Measurements from ENCODE around the gene SLC4A2. TPM values are rescaled to one million over a fixed set of nuclear protein-coding genes. Genes with fewer than 3 reads are reported as not detected.

Gene SLC4A2
- total RNA-seq, 1 experiment from 2014 or later = 105 TPM

DNA sequence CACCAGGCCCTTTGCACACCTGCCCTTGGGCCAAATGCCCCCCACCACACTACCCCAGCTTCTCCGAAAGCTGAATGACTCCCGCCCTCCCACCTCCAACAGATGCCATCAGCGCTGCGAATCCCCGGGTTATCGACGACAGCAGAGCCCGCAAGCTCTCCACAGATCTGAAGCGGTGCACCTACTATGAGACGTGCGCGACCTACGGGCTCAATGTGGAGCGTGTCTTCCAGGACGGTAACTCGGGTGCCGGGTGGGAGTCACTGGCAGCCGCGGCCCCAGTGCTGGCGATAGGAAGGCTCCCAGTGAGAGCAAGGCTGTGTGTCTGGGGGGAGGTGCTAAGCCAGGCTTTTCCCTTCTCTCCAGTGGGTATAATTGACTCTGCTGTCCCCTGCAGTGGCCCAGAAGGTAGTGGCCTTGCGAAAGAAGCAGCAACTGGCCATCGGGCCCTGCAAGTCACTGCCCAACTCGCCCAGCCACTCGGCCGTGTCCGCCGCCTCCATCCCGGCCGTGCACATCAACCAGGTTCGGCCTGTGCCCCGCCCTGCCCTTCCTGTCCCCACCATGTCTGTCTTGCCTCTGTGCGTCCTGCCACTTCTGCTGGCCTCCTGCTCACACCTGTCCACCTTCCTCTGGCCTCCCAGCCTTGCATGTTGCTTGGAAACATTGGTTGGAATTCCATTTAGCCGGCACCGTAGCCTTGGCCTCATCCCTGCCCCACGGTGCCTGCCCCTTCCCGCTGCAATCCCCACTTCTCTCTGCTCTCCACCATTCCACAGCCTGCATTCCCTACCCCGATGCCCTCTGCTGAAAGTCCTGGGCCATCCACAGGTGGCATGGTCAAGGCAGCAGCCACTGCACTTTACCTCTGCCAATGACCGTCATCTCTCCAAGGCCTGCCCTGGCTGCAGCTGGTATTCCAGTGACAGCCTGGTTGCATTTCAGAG lies 59.0 kb downstream of the SLC4A2 start:
- no peak for DNase-seq
- Histone ChIP-seq H3K4me3 (ENCODE audit: insufficient read depth, low read depth, low read length) (no peak overlapping the region), H3K27me3 (ENCODE audit: control insufficient read depth, insufficient read depth, low read length) (peaks cover 3% of the 10 kb centered on the region; the same call in 1 of the 2 replicates), H3K36me3 (replicated peaks; ENCODE audit: control insufficient read depth, insufficient read depth, low read length) (peaks cover 11% of the 10 kb centered on the region)

DNA sequence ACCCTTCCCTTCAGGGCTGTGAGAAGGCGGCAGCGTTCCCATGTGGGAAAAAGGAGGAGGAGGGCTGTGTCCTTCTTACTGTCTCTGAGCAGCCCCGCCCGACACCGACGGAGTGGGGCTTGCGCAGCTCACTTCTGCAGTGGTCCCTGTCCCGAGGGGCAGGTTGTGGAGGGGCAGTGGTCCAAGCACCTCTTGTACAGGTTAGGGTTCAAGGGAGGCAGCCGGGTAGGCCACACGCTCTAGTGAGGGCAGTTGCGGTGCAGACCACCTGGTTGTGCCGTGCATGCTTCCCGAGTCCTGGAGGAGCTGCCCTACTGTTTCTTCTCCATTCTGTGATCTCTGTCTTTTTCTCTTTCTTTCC lies 59.6 kb downstream of the SLC4A2 start:
- no peak for DNase-seq
- H3K36me3 ChIP-seq (replicated peaks; ENCODE audit: control insufficient read depth, insufficient read depth, low read length) = peaks cover 11% of the 10 kb centered on the region
- H3K27me3 ChIP-seq (ENCODE audit: control insufficient read depth, insufficient read depth, low read length) = peaks cover 3% of the 10 kb centered on the region; the same call in 1 of the 2 replicates
- no peak overlapping the region for H3K4me3 ChIP-seq (ENCODE audit: insufficient read depth, low read depth, low read length)

DNA sequence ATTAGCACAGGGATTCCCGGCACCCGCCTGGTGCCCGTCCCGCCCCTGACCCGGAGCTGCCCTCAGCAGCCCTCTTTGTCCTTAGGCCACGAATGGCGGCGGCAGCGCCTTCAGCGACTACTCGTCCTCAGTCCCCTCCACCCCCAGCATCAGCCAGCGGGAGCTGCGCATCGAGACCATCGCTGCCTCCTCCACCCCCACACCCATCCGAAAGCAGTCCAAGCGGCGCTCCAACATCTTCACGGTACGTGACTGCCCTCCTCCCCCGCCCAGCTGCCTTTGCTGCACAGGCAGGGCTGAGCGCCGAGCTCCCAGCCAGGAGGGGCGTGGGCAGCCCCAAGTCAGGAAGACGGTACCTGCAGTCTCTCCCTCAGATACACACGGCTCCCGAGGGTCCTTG lies 60.5 kb downstream of the SLC4A2 start:
- DNase-seq = no peak
- Histone ChIP-seq H3K36me3 (replicated peaks; ENCODE audit: control insufficient read depth, insufficient read depth, low read length) (peaks cover 12% of the 10 kb centered on the region), H3K4me3 (ENCODE audit: insufficient read depth, low read depth, low read length) (no peak overlapping the region), H3K27me3 (ENCODE audit: control insufficient read depth, insufficient read depth, low read length) (peaks cover 3% of the 10 kb centered on the region; the same call in 1 of the 2 replicates)

DNA sequence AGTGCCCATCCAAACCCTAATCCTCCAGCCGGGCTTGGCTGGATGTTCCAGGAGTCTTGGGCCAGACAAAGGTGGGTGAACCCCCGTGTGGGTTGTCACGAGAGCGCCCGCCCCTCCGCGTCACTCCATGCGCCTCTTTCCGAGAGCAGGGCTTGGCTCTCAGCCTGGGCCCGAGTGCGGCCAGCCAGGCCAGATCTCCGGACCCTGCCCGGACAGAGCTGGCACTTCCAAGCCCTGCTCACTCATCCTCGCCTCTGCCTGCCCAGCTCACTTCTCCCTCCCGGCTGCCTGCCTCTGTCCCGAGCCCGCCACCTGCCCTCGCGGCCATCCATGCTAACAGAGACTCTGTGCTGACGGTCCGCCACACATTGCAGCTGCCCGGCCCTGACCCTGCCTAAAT lies 61.5 kb downstream of the SLC4A2 start:
- DNase-seq = no peak
- peaks cover 12% of the 10 kb centered on the region for H3K36me3 ChIP-seq (replicated peaks; ENCODE audit: control insufficient read depth, insufficient read depth, low read length)
- H3K27me3 ChIP-seq (ENCODE audit: control insufficient read depth, insufficient read depth, low read length) = peaks cover under 1% of the 10 kb centered on the region; the same call in 1 of the 2 replicates
- H3K4me3 ChIP-seq (ENCODE audit: insufficient read depth, low read depth, low read length) = no peak overlapping the region

DNA sequence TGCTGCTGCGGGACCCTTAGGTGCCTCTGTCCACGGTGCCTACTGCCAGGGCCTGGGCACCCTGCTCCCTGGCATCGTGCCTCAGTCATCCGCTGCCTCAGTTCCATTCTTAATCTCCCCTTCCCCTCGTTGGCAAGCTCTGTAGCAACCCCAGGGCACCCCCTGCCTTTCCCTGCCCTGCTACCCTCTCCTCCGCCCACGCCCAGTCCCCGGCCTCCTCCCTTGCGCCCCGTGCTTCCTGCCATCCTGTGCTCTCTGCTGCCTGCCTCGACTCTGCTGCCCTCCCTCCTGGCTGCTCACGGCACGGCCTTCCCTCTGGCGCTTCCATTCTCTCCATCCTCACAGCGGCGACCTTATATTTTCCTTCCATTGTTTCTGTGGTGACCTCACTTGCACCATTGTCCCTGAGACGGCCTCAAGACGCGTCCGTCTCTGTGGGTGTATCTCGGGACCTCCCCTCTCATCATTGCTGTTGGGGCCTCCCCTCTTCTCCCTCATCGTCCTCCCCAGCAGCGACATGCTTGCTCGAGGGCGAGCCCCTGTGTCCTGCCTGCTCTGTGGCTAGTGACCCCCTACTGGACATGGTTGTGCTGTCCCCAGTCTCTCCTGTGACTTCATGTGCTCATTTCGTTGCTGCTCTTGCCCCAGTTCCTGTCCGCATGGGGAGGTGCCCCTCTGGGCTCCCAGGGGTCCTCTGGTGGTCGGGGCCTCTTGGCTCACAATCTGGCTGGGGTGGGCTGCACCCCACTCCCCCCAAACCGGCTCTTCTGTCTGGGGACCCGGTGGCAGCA lies 62.2 kb downstream of the SLC4A2 start:
- Histone ChIP-seq H3K4me3 (ENCODE audit: insufficient read depth, low read depth, low read length) (no peak overlapping the region), H3K36me3 (replicated peaks; ENCODE audit: control insufficient read depth, insufficient read depth, low read length) (peaks cover 12% of the 10 kb centered on the region), H3K27me3 (ENCODE audit: control insufficient read depth, insufficient read depth, low read length) (no peaks in the 10 kb centered on the region; the same call in 1 of the 2 replicates)
- no peak for DNase-seq

DNA sequence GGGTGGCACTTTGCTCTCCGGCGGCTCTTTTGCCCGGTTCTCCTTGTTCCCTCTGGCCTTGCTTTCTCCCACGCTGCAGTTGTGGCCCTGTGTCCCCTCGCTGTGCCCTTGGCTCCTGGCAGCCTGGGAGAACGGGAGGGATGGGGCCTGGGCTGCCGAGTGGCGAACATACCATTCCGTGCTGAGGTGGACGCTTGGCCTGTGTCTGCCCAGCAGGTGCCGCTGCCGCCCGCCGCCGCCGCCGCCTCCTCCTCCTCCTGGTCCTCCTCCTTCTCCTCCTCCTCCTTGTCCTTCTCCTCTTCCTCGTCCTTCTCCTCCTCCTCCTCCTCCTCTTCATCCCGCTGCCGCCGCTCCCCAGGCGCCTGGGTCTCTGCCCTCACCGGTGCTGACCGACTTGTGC lies 62.9 kb downstream of the SLC4A2 start:
- peaks cover 3% of the 10 kb centered on the region; the same call in 1 of the 2 replicates for H3K27me3 ChIP-seq (ENCODE audit: control insufficient read depth, insufficient read depth, low read length)
- peak; percentile 80 for DNase-seq
- peaks cover 12% of the 10 kb centered on the region for H3K36me3 ChIP-seq (replicated peaks; ENCODE audit: control insufficient read depth, insufficient read depth, low read length)
- H3K4me3 ChIP-seq (ENCODE audit: insufficient read depth, low read depth, low read length) = no peak overlapping the region

DNA sequence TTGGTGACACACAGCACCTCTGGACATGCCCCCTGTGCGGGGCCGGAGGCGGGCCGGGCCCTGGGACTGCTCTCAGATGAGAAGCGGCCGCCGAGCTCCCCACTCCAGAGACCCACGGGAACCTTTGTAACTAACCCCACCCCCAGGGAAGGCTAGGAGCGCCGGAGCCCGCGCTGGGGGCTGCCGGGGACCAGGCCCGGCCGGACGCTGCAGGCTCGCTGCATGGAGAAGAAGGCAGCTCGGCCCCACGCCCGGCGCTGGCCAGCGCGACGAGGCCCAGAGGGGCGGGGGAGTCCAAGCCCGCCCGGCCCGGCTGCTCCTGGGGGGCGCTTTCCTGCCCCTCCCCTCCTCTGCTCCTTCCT lies 63.4 kb downstream of the SLC4A2 start:
- peaks cover 12% of the 10 kb centered on the region for H3K36me3 ChIP-seq (replicated peaks; ENCODE audit: control insufficient read depth, insufficient read depth, low read length)
- peaks cover 3% of the 10 kb centered on the region; the same call in 1 of the 2 replicates for H3K27me3 ChIP-seq (ENCODE audit: control insufficient read depth, insufficient read depth, low read length)
- peak; percentile 71 for DNase-seq
- H3K4me3 ChIP-seq (ENCODE audit: insufficient read depth, low read depth, low read length) = no peak overlapping the region

DNA sequence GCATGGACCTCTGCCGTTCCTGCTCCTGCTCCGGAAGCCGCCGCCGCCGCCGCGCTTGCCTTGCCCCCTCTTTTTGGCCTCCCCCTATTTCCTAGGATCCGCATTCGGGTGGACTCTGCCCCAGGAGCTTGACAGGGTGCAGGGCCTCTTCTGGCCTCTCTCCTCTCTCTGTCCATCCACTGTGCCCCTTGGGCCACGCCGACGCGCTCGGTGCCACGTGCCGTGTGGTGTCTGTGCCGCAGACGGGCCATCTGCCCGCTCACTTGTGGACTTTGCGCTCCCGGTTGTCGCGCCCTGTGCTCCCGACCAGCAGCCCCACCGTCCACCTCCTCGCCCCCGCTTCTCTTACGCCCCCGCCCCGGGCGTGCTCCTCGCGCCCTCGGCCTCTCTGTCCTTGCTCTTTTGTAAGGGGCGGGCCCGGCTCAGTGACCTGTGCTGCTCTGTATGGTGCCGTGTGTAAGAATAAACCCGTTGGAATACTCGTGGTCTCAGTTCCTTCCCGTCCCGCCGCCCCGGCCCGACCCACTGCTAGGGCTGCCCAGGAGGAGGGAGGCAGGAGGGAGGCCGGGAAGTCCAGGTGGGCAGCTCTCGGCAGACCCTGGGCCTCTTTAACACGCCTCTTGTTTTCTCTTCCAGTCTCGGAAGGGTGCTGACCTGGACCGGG lies 63.9 kb downstream of the SLC4A2 start:
- peak; percentile 71 for DNase-seq
- Histone ChIP-seq H3K4me3 (ENCODE audit: insufficient read depth, low read depth, low read length) (no peak overlapping the region), H3K27me3 (ENCODE audit: control insufficient read depth, insufficient read depth, low read length) (peaks cover 3% of the 10 kb centered on the region; the same call in 1 of the 2 replicates)

DNA sequence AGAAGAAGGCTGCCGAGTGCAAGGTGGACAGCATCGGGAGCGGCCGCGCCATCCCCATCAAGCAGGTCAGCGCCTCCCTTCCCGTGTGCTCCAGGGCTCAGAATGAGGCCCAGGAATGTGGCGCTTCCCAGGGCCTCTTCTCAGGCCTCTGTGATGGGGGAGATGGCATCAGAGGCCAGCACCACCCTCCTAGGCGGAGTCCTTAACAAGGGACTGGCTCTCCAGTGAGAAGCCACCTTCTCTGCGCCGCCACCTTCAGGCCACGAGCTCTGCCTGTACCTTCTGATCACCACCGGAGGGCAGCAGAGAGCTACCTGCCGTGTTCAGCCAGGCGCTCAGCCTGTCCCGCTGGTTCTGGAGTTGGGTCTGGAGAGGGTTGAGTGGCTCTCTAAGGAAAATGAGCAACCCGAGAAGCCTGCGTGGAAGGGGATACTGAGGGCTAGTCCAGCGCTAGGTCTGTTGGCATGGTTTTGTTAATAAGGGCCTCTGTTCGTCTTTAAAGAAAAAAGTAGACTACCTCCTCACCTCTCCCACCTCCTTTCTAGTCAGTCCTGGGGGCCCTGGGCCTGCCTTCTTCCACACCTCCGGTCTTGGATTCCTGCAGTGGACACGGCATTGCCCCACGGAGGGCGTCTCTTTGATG lies 64.6 kb downstream of the SLC4A2 start:
- peak; percentile 97 for DNase-seq
- H3K36me3 ChIP-seq (replicated peaks; ENCODE audit: control insufficient read depth, insufficient read depth, low read length) = peaks cover 13% of the 10 kb centered on the region
- H3K27me3 ChIP-seq (ENCODE audit: control insufficient read depth, insufficient read depth, low read length) = peaks cover 3% of the 10 kb centered on the region; the same call in 1 of the 2 replicates
- no peak overlapping the region for H3K4me3 ChIP-seq (ENCODE audit: insufficient read depth, low read depth, low read length)

More for the DNA sequence above, 63.9 kb downstream of the SLC4A2 start:
- peaks cover 13% of the 10 kb centered on the region for H3K36me3 ChIP-seq (replicated peaks; ENCODE audit: control insufficient read depth, insufficient read depth, low read length)

DNA sequence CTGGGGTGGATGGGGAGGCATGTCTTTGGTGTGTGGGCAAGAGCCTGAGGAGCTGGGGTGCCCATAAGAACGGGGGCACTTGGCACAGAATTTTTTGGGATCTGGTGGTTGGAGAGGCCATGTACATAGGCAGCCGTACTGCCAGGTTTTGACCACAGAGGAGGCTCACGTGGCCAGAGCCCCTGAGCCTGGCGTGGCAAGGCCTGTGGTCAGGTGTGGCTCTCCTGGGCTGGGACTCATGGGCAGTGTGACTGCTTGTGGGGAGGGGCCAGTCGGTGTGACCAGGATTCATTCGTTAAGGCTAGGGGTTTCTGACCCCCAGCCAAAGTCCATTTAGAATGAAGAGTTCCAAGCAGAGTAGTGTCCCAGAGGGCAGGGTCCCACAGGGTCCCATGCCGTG lies 65.1 kb downstream of the SLC4A2 start:
- H3K36me3 ChIP-seq (replicated peaks; ENCODE audit: control insufficient read depth, insufficient read depth, low read length) = peaks cover 8% of the 10 kb centered on the region
- peaks cover 3% of the 10 kb centered on the region; the same call in 1 of the 2 replicates for H3K27me3 ChIP-seq (ENCODE audit: control insufficient read depth, insufficient read depth, low read length)
- DNase-seq = no peak
- H3K4me3 ChIP-seq (ENCODE audit: insufficient read depth, low read depth, low read length) = no peak overlapping the region

DNA sequence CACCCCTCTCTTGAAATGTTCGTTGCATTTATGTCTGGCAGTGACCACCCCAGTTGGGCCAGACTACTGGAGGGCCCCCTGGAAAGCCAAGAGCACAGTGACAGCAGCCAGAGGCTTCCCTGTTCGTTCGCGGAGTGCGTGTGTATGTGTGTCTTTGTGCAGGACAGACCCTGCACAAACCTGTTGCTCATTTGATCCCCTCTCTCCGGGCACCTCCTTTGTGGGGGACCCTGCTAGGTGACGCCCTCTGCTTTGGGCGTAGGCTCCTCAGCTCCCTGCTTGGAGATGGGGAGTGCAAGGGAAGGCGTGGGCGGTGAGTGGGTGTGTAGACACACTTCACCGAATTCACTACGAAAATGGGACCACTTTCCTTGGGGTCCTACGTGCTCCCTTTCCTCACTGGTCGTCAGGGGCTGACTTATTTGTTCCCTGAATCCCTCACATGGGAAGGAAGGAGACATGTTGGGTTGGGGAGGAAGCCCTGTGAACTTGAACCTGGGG lies 65.6 kb downstream of the SLC4A2 start:
- Histone ChIP-seq H3K4me3 (ENCODE audit: insufficient read depth, low read depth, low read length) (peak overlapping the region; percentile 47; the same call in 1 of the 2 replicates), H3K36me3 (replicated peaks; ENCODE audit: control insufficient read depth, insufficient read depth, low read length) (peaks cover 7% of the 10 kb centered on the region), H3K27me3 (ENCODE audit: control insufficient read depth, insufficient read depth, low read length) (peaks cover 3% of the 10 kb centered on the region; the same call in 1 of the 2 replicates)
- DNase-seq = no peak

DNA sequence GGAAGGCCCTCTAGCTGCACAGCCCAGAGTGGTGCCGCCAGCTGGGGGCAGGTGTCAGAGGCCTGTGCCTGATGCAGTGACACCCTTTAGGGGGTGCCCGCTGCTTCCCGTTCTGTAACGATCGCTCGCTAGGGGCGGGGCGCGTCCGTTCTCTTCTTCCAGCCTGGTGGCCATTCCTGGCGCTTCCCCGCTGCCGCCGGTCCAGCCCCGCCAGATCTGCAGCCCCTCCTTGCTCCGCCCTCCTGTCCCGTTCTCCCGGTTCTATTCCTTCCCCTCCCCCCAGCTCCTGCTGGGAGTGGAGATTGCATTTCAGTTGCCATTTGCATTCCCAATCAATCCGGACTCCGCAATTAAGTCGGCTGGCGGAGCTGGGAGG lies 66.1 kb downstream of the SLC4A2 start:
- peak; percentile 97 for DNase-seq

DNA sequence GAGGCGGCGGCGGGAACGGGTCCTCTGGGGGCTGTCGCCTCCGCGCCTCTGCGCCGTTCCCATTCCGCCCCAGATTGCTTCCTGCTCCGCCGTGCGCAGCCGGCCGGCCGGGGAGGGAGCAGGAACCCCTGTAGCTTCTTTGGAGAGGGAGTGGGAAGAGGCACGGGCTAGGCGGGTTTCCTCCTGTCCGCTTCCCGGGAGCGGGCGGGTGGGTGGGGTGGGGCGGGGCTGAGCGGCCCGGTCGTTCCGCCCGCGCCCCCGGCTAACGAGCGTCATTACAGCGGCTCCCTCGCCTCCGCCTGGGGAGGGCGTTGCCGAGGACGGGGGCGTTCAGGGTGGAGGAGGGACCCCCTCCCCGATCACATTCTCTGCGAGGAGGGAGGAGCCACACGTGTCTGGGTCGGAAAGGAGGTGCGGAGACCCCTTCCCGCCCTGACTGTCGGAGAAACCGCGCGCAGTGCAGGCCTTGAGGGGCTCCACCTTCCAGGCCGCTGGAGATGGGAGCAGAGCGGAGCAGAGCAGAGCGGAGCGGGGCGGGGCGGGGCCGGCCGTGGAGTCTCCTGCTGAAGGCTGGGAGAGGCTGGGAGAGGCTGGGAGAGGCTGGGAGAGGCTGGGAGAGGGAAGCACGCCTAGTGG lies 66.6 kb downstream of the SLC4A2 start:
- peak; percentile 95 for DNase-seq

More for the DNA sequence above, 66.1 kb downstream of the SLC4A2 start:
- peaks cover 9% of the 10 kb centered on the region for H3K36me3 ChIP-seq (replicated peaks; ENCODE audit: control insufficient read depth, insufficient read depth, low read length)
- peak overlapping the region; percentile 47 for H3K4me3 ChIP-seq (ENCODE audit: insufficient read depth, low read depth, low read length)
- H3K27me3 ChIP-seq (ENCODE audit: control insufficient read depth, insufficient read depth, low read length) = peaks cover 3% of the 10 kb centered on the region; the same call in 1 of the 2 replicates

More for the DNA sequence above, 66.6 kb downstream of the SLC4A2 start:
- H3K4me3 ChIP-seq (ENCODE audit: insufficient read depth, low read depth, low read length) = peak overlapping the region; percentile 47
- H3K27me3 ChIP-seq (ENCODE audit: control insufficient read depth, insufficient read depth, low read length) = peaks cover 3% of the 10 kb centered on the region; the same call in 1 of the 2 replicates
- peaks cover 8% of the 10 kb centered on the region for H3K36me3 ChIP-seq (replicated peaks; ENCODE audit: control insufficient read depth, insufficient read depth, low read length)
